Mammary epithelial cell (primary cell): ENCODE results near the gene JHY.

ENCODE experiments used
- CTCF ChIP-seq, 2 donors: IDR thresholded peaks in 1 of 2; conservative IDR thresholded peaks in 1 of 2; 2 replicates each; pipeline ENCODE4 v1.5.1; 2011 to 2012; ENCODE audit warnings: inconsistent platforms in 2 of 2, low read length in 2 of 2, mild to moderate bottlenecking in 2 of 2, control low read depth in 1 of 2, low read depth in 1 of 2; ENCODE audit not compliant: insufficient read depth in 1 of 2; ENCODE audit errors: extremely low read depth in 1 of 2
- EZH2 ChIP-seq: IDR thresholded peaks from 2 replicates; pipeline ENCODE4 v1.6.1; 2012; ENCODE audit warnings: low read length, inconsistent platforms, borderline replicate concordance

DNA sequence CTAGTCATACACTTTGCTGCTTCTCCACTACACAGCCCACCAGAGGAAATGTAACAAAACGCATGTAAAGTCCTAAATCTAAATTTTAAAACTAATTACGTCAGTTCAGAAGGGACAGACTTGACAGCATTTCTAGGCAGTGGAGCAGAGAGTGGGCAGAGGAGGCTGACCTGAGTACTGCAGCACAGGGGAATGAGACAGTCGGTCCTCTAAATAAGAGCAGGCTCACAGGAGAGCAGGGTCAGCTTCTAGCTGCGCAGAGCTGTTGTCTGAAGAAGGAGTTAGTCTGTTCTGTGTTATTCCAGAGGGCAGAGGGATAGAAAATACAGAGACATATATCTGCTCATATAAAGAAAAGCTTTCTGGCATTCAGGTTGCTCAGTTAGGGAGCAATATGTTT lies 40.3 kb downstream of the JHY start:
- TF ChIP-seq CTCF (conservative IDR thresholded peaks at IDR 0.05 in 1 of 2, IDR thresholded peaks at IDR 0.05 in 1 of 2; ENCODE audit: extremely low read depth in 1 of 2, insufficient read depth in 1 of 2, low read depth in 1 of 2, low read length in 2 of 2) (no peak), EZH2 (no peak)
